Fibroblast of upper back skin (primary cell): ENCODE measurements around the gene DDT.
"Not testable (repeated sequence)": the region's sequence is repeated elsewhere in the genome, so short reads cannot be mapped to it uniquely, and the experiment has no call there.

Experiments
- DNase-seq: peaks from one replicate; pipeline ENCODE4 v3.0.0-alpha.2; 2013

The DDT gene

DNA sequence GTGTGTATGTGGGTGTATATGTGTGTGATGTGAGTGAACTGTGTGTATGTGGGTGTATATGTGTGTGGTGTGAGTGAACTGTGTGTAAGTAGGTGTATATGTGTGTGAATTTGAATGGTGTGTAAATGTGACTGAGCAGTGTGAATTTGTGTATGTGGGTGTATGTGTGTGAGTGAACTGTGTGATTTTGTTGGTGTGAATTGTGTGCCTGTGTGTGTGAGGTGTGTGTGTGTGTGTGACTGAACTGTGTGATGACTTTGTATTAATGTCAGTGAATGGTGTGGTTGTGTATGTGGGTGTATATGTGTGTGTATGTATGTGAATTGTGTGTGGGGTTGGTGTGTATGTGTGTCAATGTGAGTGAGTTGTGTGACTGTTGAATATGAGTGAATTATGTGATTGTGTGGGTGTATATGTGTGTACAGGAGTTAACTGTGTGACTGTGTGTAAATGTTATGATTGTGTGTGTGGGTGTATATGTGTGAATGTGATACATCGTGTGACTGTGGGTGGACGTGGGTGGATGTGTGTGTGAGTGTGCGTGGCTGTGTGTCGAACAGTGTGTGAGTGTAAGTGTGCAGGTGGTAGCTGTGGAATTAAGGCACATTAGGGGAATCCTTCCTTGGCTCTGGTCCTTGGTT, 12.4 kb upstream of the DDT start:
- DNase-seq = not testable (repeated sequence)

DNA sequence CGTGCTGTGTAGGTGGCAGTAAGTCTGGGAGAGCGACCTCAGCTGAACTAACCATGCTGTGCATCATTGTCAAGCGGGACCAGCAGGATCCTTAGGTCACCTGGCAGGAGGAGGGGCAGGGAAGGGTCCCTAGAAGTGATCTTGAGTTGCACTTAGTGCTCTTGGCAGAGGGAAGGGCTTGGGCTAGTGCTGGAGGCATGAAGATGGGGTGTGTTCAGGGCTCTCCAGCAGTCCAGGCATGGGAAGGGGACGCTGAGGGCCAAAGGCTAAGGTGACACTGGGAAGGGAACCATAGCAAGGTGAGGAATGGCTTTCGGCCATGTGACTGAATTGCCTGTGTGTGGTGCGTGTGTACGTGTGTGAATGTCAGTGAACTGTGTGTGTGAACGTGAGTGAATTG, 11.8 kb upstream of the DDT start:
- DNase-seq = not testable (repeated sequence)

DNA sequence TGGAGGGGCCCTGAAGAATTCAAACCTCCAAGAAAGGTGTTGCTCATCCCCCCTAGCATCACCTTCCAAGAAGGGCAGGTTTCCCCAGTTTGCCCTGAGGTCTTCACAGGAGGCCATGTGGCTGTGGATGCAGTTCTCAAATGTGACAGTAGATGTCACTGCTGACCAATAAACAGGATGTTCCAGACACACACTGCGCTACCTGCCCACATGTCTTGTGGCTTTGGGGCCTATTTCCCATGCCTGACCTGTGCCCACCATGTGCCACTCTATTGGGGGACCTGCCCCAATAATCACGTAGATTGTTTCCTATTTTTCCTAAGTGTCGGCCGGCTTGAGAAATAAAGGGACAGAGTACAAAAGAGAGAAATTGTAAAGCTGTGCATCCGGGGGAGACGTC, 10.2 kb upstream of the DDT start:
- DNase-seq = peak; percentile 34

DNA sequence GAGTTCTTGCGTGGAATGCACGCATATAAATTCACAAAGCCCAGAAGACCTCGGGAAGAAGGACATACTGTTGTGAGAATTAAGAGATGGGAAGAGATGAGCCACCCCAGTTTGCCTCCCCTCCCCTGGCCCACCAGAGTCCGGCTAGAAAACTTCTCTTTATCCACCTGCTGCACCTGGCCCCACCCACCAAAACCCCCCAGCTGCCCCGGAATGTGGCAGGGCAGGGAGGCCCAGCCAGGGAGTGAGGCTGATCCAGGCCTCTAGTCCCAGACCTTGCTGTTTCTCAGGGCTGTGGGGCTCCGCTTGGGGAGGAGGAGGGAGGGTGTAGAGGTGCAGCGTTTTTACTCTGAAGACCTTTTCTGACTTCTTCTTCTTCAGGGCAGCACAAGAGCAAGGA, 6.3 kb upstream of the DDT start:
- DNase-seq = not testable (repeated sequence)

DNA sequence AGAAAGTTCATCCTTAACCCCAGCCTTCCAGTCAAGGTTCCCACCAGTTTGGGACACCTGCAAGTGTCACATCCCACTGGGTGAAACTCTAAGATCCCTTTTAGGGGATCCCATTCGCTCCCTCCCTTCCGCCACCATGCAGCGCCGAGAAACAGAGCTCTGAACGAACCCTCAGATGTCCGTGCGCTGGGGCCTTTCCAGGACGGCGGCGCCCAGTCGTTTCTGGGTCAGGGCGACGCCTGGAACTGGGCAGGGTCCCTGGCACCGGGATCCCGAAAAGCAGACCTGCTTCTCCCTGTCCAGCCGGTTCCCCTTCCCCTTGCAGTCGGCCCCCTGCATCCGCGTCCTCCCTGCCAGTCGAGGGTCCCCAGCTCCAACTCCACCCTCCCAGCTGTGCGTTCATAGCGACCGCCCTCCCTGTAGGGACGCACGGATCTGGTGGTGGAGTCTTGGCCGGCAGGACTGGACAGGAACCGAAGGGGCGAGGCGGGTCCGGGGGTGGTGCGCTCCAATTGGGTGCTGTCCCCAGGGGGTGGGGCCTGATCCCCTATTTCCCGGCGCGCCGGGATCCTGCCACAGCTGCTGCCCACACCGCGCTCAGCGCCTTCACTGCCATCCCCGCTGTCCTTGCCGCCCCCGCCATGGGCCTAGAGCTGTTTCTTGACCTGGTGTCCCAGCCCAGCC, 5.5 kb upstream of the DDT start, which contains the start of gene GSTT2:
Gene GSTT2 (plus strand): TSS at position 578 of the 684 bp plus-strand sequence.
- not testable (repeated sequence) for DNase-seq

DNA sequence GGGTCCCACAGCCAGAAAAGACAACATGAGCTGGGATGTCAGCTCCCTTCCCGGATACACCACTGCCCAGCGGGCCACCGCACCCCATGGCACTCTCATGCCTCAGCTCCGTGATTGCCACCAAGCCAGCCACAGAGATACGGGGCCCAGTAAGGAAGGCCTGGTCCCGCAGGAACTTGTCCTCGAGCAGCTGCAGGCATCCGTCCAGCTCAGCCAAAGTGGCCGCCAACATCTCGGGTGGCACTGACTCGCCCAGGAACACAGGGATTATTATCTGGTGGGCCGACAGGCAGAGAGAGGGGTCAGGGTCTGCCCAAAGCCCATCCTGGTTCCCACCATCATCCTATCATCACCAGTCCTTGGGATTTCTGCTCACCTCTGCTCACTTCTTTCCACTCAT, 3.1 kb upstream of the DDT start:
- not testable (repeated sequence) for DNase-seq

DNA sequence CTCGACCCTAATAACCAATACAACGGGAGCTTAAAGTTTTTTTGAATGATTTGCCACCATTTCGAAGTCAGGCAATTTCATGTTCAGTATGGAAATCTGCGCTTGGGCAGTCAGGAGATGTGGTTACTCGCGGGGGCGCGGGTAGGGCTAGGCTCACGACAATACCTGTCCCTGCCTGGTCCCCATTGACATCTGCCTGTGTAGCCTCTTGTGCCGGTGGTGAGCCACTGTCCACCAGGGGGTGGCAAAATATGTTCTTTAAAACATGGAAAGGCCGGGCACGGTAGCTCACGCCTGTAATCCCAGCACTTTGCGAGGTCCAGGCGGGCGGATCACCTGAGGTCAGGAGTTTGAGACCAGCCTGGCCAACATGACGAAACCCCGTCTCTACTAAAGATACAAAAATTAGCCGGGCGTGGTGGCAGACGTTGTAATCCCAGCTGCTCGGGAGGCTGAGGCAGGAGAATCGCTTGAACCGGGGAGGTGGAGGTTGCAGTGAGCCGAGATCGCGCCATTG, 653 bp upstream of the DDT start:
- not testable (repeated sequence) for DNase-seq

DNA sequence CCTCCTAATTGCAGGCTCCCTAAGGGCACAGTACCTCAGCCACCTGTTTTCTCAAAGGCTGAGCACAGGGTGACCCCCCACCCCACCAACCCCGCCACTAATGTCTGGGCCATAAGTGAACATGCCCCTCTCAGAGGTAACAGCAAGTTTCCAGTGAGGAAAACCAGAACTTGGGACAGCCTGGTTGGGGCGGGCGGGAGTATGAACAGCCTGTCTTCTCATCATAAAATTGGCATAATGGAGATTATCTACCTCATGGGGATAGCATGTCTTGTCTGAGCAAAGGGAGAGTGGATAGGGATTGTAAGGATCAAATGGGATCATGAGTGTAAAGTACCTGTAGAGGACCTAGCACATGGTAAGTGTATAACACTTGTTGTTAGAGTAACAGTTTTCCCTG, 2.3 kb downstream of the DDT start:
- DNase-seq = not testable (repeated sequence)

DNA sequence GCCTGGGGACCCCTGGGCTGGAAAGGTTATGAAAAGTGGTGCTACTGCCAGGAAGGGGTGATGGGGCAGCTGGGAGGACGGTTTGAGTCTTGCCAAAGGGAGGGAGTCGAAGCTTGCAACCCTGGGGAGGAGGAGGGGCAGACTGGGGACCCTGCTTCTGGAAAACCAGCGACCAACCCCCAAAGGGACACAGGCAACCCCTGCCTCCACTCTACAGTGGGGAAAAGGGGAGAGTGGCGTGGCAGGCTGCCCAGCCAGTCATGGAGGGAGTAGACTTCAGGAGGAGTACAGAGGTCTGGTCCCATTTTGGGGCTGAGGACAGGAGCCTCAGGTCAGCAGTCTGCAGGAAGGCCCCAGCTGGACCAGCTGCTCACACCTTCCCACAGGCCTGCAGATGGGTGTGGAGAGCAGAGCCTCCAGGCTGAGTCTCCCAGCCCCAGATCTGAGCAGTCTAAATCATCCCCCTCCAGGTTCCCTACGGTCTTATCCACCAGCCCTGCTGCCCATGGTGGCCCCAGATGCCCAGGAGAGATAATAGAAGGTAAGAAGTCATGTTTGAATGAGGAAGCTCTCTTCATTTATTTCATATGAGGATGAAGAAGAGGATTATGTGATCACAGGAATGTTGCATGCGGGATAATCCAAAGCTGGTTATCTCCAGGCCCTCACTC, 3.3 kb downstream of the DDT start:
- DNase-seq = no peak

DNA sequence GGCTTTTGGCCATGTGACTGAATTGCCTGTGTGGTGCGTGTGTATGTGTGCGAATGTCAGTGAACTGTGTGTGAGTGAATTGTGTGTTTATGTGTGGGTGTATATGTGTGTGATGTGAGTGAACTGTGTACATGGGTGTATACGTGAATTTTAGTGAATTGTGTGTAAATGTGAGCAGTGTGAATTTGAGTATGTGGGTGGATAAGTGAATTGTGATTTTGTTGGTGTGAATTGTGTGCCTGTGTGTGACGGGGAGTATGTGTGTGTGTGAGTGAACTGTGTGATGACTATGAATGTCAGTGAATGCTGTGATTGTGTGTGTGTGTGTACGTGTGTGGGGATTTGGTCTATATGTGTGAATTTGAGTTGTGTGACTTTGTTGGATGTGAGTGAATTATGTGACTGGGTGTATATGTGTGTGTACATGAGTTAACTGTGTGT, 4.0 kb downstream of the DDT start:
- DNase-seq = no peak

DNA sequence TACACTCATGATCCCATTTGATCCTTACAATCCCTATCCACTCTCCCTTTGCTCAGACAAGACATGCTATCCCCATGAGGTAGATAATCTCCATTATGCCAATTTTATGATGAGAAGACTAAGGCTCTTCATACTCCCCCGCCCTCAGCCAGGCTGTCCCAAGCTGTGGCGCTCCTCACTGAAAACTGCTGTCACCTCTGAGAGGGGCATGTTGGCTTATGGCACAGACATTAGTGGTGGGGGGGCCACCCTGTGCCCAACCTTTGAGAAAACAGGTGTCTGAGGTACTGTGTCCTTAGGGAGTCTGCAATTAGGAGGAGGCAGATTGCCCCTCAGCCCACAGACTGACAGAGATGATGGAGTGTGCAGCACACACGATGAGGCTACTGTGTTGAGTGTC, 5.2 kb downstream of the DDT start:
- DNase-seq = no peak

DNA sequence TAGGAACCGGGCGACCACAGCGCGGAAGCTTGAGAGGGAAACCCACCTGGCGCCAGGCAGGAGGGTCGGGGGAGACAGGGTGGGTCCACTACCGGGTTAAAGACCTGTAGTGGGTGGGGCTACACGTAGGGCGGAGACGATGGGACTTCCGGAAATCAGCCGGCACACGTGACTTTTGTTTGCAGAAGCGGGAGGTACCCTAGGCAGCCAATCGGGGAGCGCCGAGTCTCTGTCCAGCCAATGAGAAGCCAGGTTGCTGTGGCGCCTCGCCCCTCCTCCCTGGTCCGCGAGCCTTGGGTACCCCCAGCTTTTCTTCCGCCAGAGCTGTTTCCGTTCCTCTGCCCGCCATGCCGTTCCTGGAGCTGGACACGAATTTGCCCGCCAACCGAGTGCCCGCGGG, 7.7 kb downstream of the DDT start, which contains the start of gene DDTL:
Gene DDTL (plus strand): TSS at position 321 of the 400 bp plus-strand sequence. CDS start 27 bp downstream, at position 348.
- DNase-seq = not testable (repeated sequence)

DNA sequence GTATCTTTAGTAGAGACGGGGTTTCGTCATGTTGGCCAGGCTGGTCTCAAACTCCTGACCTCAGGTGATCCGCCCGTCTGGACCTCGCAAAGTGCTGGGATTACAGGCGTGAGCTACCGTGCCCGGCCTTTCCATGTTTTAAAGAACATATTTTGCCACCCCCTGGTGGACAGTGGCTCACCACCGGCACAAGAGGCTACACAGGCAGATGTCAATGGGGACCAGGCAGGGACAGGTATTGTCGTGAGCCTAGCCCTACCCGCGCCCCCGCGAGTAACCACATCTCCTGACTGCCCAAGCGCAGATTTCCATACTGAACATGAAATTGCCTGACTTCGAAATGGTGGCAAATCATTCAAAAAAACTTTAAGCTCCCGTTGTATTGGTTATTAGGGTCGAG, 8.1 kb downstream of the DDT start:
- DNase-seq = not testable (repeated sequence)

DNA sequence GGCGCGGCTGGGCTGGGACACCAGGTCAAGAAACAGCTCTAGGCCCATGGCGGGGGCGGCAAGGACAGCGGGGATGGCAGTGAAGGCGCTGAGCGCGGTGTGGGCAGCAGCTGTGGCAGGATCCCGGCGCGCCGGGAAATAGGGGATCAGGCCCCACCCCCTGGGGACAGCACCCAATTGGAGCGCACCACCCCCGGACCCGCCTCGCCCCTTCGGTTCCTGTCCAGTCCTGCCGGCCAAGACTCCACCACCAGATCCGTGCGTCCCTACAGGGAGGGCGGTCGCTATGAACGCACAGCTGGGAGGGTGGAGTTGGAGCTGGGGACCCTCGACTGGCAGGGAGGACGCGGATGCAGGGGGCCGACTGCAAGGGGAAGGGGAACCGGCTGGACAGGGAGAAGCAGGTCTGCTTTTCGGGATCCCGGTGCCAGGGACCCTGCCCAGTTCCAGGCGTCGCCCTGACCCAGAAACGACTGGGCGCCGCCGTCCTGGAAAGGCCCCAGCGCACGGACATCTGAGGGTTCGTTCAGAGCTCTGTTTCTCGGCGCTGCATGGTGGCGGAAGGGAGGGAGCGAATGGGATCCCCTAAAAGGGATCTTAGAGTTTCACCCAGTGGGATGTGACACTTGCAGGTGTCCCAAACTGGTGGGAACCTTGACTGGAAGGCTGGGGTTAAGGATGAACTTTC, 13.0 kb downstream of the DDT start, which contains the start of gene GSTT2B:
Gene GSTT2B (minus strand): TSS at position 112 of the 688 bp plus-strand sequence. CDS start 64 bp downstream, at position 48.
- DNase-seq = not testable (repeated sequence)

DNA sequence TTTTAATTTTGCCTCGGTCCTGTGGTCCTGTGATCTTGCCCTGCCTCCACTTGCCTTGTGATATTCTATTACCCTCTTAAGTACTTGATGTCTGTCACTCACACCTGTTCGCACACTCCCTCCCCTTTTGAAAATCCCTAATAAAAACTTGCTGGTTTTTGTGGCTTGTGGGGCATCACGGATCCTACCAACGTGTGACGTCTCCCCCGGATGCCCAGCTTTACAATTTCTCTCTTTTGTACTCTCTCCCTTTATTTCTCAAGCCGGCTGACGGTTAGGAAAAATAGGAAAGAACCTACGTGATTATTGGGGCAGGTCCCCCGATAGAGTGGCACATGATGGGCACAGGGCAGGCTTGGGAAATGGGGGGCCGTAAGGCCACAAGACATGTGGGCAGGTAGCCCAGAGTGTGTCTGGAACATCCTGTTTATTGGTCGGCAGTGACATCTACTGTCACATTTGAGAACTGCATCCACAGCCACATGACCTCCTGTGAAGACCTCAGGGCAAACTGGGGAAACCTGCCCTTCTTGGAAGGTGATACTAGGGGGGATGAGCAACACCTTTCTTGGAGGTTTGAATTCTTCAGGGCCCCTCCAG, 17.8 kb downstream of the DDT start:
- DNase-seq = peak; percentile 68

DNA sequence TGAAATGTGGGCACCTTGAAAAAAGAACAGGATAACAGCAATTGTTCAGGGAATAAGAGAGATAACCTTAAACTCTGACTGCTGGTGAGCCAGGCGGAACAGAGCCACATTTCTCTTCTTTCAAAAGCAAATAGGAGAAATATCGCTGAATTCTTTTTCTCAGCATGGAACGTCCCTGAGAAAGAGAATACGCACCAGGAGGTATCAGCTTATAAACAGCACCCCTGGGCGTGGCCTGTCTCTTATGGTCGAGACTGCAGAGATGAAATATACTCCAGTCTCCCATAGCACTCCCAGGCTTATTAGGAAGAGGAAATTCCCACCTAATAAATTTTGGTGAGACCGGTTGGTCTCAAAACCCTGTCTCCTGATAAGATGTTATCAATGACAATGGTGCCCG, 18.4 kb downstream of the DDT start:
- DNase-seq = not testable (repeated sequence)

DNA sequence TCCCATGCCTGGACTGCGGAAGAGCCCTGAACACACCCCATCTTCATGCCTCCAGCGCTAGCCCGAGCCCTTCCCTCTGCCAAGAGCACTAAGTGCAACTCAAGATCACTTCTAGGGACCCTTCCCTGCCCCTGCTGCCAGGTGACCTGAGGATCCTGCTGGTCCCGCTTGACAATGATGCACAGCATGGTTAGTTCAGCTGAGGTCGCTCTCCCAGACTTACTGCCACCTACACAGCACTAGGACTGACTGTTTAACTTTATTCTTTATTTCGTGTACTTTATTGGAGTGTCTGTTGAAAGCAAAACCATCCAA, 19.3 kb downstream of the DDT start:
- not testable (repeated sequence) for DNase-seq

DNA sequence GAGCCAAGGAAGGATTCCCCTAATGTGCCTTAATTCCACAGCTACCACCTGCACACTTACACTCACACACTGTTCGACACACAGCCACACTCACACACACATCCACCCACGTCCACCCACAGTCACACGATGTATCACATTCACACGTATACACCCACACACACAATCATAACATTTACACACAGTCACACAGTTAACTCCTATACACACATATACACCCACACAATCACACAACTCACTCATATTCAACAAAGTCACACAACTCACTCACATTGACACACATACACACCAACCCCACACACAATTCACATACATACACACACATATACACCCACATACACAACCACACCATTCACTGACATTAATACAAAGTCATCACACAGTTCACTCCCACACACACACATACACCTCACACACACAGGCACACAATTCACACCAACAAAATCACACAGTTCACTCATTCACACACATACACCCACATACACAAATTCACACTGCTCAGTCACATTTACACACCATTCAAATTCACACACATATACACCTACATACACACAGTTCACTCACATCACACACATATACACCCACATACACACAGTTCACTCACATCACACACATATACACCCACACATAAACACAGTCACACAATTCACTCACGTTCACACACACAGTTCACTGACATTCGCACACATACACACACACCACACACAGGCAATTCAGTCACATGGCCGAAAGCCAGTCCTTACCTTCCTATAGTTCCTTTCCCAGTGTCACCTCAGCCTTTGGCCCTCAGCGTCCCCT, 19.8 kb downstream of the DDT start:
- not testable (repeated sequence) for DNase-seq

DNA sequence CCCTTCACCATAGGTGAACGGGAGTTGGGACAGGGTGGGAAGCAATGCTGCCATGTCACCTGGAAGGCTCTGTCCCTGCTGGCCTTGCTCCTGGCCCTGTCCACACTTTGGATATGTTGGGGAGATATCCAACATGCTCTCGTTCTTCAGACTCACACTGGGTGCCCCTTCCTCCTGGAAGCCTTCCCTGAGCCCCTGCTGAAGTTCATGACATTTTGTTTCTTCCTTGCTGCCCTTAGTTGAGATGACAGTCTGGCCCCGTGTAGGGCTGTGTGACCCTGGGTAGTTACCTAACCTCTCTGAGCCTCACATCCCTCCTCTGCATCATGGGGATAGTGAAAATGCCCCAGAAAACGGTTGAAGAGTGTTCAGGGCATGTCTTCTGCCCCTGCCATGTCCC, 20.8 kb downstream of the DDT start:
- not testable (repeated sequence) for DNase-seq

DNA sequence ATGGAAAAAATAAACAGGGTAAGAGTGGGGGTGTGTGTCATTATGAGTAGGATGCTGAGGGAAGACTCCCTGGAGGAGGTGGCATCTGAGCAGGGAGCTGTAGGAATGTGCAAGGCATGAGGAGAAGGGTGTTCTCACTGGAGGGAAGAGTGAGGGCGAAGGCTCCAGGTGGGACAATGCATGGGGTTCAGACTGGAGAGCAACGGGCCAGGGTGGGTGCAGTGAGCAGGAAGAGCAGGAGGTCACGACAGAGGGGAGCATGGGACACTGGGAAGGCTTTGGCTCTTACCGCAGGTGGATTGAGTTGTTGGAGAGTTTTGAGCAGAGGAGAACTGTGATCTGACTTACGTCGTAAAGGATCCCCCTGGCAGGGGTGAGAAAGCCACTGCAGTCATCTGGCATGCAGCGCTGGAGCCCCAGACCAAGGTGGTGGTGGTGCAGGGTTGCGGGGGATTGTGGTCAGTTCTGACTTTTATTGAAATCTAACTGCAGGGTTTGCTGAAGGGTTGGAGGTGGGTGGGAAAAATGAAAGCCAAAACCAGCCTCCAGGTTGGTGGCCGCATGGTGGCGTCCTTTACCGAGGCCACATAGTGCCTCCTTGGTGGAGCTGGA, 21.3 kb downstream of the DDT start:
- DNase-seq = not testable (repeated sequence)

DNA sequence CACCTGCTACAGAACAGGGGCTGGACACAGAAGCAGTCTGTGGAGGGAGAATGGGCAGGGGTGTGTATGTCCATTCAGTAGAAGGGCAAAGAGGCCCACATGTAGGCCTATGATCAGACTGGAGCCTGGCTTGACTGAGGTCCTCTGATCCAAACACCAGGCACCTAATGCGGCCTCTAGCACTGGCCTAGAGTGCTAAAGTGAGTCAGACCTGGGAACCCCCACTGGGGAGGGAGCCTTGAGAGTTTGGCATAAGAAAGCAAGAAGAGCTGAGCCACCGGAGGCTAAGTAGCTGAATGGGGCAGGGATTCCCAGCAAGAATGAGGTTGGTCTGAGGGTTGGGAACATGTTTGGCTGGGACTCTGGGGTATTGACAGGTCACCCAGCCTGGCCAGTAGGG, 22.9 kb downstream of the DDT start:
- peak; percentile 3 for DNase-seq
